ENCODE data around the gene SLC5A6.

The SLC5A6 gene

DNA sequence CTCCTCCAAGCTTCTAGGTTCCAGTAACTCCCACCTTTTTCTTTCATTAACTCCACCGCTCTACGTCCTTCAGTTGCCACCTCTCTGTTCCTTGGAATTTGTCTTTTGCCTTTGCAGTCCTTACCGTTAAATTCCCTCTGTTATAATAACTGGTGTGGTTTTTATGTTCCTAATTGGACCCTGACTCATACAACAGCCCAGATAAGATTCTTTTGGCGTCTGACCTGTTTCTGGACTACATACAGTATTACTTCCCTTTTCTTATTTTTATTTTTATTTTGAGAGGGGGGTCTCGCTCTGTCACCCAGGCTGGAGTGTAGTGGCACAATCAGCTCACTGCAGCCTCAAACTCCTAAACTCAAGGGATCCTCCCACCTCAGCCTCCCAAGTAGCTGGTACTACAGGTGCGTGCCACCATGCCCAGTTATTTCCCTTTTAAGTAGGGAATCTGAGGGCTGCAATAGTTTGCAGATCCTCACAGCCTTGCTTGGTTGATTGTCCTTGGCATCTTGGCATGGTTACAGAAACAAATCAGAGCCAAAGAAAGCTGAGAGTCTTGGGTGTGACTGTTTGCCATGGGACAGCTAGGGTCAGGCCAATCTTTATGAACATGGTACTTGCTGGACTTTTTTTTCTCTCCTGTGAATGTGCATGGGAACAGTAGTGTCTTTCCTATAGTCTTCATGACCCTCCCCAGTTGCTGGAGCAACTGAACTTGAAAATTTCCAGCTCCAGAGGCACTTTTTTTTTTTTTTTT lies 41.3 kb downstream of the SLC5A6 start:
- DNase-seq = no peak

DNA sequence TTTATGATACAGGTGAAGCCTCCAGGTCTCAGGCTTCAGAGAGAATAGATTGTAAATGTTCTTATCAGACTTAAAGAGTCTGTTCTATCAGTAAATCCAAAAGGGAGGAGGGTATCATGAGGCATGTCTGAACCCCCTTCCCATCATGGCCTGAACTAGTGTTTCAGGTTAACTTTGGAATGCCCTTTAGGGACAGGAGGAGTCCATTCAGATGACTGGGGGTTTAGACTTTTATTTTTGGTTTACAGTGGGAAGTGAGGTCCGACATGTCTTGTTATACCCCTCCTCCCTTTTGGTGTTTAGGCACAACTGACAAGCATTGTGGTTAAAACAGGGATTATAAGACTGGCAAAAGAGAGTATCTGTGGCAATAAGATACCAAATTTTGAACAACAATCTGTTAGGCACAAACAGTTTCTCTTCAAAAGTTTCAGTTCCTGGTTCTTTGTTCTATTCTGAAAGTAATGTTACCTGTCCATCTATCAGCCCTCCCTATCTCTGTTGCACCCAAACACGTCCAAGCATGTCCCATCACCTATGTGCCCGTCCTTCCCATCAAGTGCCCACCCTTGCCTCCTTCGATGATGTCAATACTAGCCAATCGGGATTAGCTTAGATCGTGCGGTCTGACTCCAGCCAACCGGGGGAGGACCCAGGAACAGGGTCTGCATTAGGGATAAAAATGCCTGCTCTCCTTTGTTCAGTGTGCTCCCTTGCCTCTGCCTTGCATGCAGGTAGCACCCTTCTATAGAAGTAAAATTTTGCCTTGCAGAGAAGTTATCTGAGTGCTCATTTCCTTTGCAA lies 46.9 kb downstream of the SLC5A6 start:
- no peak for DNase-seq

GRCh38 chr2:27162151-27163121 lies 49.6 kb downstream of the SLC5A6 start:
- no peak for DNase-seq

GRCh38 chr2:27160191-27160590 lies 51.9 kb downstream of the SLC5A6 start:
- DNase-seq = no peak

GRCh38 chr2:27159271-27159670 lies 52.8 kb downstream of the SLC5A6 start:
- DNase-seq = no peak

DNA sequence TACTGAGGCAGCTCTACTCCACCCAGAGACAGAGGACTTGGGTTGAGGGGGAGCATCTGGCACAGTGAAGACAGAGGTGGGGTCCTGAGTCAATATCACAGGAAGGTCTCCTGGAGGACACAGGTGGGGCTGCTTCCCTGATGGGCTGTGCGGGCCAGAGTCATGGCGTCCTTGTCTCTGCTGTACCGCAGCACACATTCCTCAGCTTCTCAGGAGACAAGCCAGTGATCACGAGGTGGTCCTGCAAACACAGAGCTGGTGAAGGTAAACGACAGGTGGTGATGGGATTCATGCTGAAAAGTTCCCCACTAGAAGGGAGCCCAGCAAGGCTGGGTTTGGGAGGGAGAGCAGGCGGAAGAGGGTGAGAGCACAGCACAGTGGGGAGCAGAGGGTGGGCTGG lies 53.6 kb downstream of the SLC5A6 start:
- no peak for DNase-seq

DNA sequence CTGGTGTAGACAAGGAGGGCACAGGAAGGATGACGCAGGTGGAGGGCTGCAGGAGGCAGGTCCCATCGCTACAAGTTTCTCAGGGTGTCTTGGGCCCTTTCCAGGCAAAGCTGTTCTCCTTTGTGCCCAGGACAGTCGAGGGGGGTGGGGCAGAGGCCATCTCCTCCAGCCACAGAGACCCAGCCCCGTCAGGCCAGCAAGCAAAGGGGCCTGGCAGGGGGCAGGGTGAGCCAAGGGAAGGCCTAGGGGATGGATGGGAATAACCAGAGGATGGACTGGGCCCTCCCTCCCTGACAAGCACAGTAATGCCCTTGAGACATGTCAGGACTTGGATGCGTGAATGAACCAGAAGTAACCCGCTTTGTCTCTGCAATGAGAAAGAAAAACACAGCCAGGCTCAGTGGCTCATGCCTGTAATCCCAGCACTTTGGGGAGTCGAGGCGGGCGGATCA lies 57.0 kb downstream of the SLC5A6 start:
- DNase-seq = no peak

- DNase-seq = no peak
Observed at GRCh38 chr2:27154488-27154887, 57.6 kb downstream of the SLC5A6 start.

- DNase-seq = no peak
Observed at GRCh38 chr2:27152796-27153464, 59.1 kb downstream of the SLC5A6 start.

DNA sequence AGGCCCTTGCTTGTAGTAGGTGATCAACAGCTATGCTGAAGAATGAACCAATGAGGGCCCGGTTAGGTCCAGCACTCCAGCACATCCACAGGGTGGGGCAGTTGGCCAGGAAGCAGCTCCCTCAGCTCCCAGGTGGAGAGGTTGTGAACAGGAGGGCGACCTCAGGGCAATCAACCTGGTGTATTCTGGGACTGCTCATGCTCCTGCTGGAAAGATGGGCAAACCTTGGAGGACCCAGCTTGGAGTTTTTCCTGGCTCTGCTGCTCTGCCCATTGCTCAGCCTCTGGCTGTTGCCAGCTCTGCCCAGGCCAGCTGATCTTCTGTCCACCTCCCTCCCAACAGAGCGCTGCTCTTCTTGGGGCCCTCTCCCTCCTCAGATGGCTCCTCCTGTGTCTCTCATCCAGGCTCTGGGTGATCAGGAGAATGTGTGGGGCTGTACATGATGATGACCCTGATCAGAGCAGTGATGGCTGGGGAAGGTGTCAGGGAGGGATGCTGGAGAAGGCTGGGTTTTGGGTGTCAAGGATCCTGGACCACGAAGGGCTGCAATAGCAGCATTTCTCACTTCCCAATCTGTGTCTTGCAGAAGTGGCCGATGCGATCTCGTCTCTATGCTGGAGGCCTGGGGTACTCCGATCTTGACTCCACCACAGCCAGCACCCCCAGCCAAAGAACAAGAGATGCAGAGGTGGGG lies 59.8 kb downstream of the SLC5A6 start:
- DNase-seq = no peak

- no peak for DNase-seq
Observed at GRCh38 chr2:27150639-27151230, 61.3 kb downstream of the SLC5A6 start.

Measured in stimulated activated CD4-positive, alpha-beta T cell treated with anti-CD3 and anti-CD28 coated beads, Interleukin-2, amount 100 ng/mL, for 48 hours (primary cell).